Measurements from ENCODE around the gene C5orf47.

DNA sequence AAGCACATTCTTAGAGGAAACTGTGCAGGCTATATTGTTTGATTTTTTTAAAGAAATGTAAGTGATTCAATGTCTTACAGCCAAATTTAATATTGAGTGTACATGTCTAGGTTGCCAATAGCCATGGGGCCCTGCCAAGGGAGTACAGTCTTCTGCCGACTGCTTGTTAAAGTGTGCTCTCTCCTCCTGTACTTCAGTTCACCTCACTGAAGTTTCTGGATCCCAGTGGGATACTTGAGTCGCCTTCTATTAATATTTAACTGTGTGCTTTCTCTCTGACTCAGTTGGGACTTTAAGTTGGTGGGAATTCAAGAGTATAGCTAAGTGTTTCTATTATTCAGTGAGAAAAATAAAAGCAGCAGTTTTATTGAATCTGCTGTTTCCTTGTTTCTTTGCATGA, 44.5 kb upstream of the C5orf47 start:
- TF ChIP-seq, protein P1, sequence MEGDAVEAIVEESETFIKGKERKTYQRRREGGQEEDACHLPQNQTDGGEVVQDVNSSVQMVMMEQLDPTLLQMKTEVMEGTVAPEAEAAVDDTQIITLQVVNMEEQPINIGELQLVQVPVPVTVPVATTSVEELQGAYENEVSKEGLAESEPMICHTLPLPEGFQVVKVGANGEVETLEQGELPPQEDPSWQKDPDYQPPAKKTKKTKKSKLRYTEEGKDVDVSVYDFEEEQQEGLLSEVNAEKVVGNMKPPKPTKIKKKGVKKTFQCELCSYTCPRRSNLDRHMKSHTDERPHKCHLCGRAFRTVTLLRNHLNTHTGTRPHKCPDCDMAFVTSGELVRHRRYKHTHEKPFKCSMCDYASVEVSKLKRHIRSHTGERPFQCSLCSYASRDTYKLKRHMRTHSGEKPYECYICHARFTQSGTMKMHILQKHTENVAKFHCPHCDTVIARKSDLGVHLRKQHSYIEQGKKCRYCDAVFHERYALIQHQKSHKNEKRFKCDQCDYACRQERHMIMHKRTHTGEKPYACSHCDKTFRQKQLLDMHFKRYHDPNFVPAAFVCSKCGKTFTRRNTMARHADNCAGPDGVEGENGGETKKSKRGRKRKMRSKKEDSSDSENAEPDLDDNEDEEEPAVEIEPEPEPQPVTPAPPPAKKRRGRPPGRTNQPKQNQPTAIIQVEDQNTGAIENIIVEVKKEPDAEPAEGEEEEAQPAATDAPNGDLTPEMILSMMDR (IDR thresholded peaks at IDR 0.05), result no peak
- TF ChIP-seq POLR2A (IDR thresholded peaks at IDR 0.05), result no peak
